ENCODE results near the gene DNAJC16. TPM values are rescaled to one million over a fixed set of nuclear protein-coding genes. Genes with fewer than 3 reads are reported as not detected.
"Not testable (repeated sequence)": the region's sequence is repeated elsewhere in the genome, so short reads cannot be mapped to it uniquely, and the experiment has no call there.

DNAJC16 gene
- total and polyA plus RNA-seq, 12 donors: 4.8 to 34.0 (median 19.9) TPM

DNA sequence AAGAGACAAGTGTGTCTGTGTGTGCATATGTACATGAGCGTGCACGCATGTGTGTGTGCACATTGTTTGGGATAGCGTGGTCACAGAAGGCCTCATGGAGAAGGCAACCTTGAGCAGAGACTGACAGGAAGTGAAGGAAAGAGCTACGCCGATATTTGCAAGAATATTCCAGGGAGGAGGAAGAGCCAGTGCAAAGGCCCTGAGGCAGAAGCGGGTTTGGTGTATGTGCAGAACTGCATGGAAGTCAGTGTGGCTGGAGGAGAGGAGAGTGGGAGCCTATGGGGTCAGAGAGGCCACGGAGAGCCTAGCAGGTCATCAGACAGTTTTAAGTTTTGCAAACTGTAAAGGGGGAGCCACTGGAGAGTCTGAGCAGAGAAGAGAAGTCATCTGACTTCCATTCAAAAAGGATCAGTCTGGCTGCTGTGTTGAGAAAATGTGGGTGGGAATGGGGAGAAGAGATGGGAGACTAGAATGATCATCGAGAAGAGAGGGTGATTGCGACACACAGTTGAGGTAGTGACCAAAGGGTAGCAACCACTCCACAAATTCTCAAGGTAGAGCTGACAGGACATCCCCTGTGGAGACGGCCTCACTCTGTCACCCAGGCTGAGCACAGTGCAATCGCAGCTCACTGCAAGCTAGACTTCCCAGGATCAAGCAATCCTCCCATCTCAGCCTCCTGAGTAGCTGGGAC lies 46.8 kb upstream of the DNAJC16 start:
- intact Hi-C loops (cut with DNase I): no loop called here

DNA sequence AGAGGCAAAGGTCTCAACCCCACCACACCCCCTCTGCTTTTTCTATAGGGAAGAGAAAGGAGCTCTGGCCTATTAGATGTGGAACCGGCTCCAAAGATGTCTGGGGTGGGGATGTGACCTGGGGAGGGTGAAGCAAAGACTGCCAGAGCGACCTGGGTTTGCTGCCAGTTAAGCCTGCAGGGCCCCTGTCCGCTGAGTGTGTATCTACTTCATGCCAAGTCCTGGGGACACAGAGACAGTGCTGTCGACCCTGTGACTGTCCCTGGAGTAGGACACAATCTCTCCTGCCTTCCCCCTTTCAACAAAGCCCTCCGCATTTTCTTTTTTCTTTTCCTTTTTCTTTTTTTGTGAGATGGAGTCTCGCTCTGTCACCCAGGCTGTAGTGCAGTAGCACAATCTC lies 44.2 kb upstream of the DNAJC16 start:
- H3K4me1 ChIP-seq (replicated peaks in 1 of 2); H3K27ac ChIP-seq; H3K27me3 ChIP-seq; DNase-seq; H3K4me3 ChIP-seq; H3K9me3 ChIP-seq (replicated peaks in 1 of 3); intact Hi-C loops (cut with DNase I); H3K36me3 ChIP-seq (replicated peaks in 1 of 2): not testable (repeated sequence)
- WGBS, 4 donors: 78 to 91% (median 85%) methylated on average over 6 of the region's 6 CpGs

More for the DNA sequence above, 46.8 kb upstream of the DNAJC16 start:
- no peaks in the 10 kb centered on the region for H3K27me3 ChIP-seq
- H3K4me1 ChIP-seq (replicated peaks in 1 of 2): peaks cover 0 to 13% of the 10 kb centered on the region in 2 donors
- no peak overlapping the region for H3K27ac ChIP-seq
- TF ChIP-seq, protein P1, sequence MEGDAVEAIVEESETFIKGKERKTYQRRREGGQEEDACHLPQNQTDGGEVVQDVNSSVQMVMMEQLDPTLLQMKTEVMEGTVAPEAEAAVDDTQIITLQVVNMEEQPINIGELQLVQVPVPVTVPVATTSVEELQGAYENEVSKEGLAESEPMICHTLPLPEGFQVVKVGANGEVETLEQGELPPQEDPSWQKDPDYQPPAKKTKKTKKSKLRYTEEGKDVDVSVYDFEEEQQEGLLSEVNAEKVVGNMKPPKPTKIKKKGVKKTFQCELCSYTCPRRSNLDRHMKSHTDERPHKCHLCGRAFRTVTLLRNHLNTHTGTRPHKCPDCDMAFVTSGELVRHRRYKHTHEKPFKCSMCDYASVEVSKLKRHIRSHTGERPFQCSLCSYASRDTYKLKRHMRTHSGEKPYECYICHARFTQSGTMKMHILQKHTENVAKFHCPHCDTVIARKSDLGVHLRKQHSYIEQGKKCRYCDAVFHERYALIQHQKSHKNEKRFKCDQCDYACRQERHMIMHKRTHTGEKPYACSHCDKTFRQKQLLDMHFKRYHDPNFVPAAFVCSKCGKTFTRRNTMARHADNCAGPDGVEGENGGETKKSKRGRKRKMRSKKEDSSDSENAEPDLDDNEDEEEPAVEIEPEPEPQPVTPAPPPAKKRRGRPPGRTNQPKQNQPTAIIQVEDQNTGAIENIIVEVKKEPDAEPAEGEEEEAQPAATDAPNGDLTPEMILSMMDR (IDR thresholded peaks at IDR 0.05): no peak
- TF ChIP-seq POLR2A (IDR thresholded peaks at IDR 0.05): no peak
- 91 to 94% (median 92%) methylated on average over 11 of the region's 11 CpGs for WGBS, 4 donors
- H3K9me3 ChIP-seq (replicated peaks in 1 of 3): no peaks in the 10 kb centered on the region
- no peaks in the 10 kb centered on the region for H3K36me3 ChIP-seq (replicated peaks in 1 of 2)
- no peak overlapping the region for H3K4me3 ChIP-seq
- no peak for DNase-seq

DNA sequence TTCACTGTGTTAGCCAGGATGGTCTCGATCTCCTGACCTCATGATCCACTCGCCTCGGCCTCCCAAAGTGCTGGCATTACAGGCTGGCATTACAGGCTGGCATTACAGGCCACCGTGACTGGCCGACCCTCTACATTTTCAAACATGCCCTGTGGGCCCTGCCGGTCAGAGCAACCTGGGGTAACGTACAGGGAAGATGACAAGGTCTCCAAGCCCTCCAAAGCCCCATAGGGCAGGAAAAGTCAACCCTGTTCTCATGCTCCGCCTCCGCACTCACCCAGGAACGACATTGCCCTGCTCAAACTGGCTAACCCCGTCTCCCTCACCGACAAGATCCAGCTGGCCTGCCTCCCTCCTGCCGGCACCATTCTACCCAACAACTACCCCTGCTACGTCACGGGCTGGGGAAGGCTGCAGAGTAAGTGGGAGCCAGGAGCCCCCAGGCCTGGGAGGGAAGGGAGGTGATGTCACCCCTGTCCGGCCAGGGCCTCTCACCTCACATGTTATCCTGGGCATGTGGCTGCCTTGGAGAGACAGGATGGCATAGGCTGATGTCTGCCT lies 43.6 kb upstream of the DNAJC16 start:
- DNase-seq; H3K4me3 ChIP-seq; intact Hi-C loops (cut with DNase I); H3K9me3 ChIP-seq (replicated peaks in 1 of 3); H3K27me3 ChIP-seq; H3K4me1 ChIP-seq (replicated peaks in 1 of 2); H3K27ac ChIP-seq; H3K36me3 ChIP-seq (replicated peaks in 1 of 2): not testable (repeated sequence)
- 85 to 93% (median 92%) methylated on average over 13 to 15 of the region's 16 CpGs for WGBS, 4 donors

DNA sequence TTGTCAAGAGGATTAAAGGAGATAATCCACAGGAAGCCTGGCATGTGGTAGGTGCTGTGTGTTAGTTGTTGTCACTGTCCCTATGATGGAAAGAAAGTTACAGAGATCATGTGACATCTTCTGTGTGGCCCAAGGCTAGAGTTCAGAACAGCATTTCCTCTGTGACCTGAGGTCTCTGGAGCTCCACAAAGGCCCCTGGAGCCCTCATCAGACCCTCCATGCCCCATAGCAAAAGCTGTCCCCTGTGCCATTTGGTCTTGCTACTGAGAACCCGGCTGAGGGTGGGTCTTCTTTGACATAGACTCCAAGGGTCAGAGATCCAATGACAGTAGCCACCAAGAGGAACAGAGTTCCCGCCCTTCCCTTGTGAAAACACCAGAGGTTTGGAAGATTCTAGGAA lies 42.7 kb upstream of the DNAJC16 start:
- 81 to 100% (median 89%) methylated on average over 1 to 2 of the region's 2 CpGs for WGBS, 4 donors
- Histone ChIP-seq H3K4me3 (no peak overlapping the region), H3K27ac (no peak overlapping the region), H3K9me3 (replicated peaks in 1 of 3) (no peaks in the 10 kb centered on the region), H3K27me3 (no peaks in the 10 kb centered on the region), H3K36me3 (replicated peaks in 1 of 2) (no peaks in the 10 kb centered on the region), H3K4me1 (replicated peaks in 1 of 2) (no peaks in the 10 kb centered on the region)
- no peak for TF ChIP-seq POLR2A (IDR thresholded peaks at IDR 0.05)
- TF ChIP-seq, protein P1 (IDR thresholded peaks at IDR 0.05): no peak
- no peak for DNase-seq
- intact Hi-C loops (cut with DNase I): no loop called here

DNA sequence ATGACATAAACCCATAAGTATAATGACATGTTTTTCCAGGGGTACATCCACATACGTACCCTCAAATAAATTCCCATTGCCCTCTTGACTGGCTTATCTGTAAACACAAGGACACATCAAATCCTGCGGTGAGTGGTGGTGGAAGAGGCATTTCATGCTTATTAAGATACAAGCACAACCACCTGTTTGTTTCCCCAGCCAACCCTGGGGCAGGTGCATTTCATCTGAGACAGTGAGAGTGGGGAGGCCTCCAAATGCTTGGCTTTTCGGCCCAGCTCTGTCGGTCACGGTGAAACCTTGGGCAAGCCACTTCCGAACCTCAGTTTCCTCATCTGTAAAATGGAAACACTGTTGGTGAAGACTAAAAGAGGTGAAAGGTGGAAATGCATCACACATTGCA lies 42.2 kb upstream of the DNAJC16 start:
- H3K36me3 ChIP-seq (replicated peaks in 1 of 2); intact Hi-C loops (cut with DNase I); H3K9me3 ChIP-seq (replicated peaks in 1 of 3); H3K4me3 ChIP-seq; H3K4me1 ChIP-seq (replicated peaks in 1 of 2); H3K27ac ChIP-seq; H3K27me3 ChIP-seq; DNase-seq: not testable (repeated sequence)
- WGBS, 4 donors: 87 to 96% (median 92%) methylated on average over 6 of the region's 6 CpGs

DNA sequence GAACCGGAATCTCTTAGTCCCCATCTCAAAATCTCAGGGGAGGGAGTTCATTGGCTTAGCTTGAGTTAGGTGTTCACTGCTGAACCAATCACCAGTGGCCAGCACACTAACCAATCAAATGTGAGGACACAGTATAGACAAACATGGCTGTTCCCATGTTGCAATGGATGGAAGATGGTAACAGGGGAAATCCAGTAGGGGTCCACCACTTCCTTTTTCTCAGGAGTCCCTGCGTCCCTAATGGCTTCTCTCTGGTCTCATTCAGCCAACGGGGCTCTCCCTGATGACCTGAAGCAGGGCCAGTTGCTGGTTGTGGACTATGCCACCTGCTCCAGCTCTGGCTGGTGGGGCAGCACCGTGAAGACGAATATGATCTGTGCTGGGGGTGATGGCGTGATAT lies 41.0 kb upstream of the DNAJC16 start:
- intact Hi-C loops (cut with DNase I): no loop called here
- H3K4me1 ChIP-seq (replicated peaks in 1 of 2): no peaks in the 10 kb centered on the region
- H3K9me3 ChIP-seq (replicated peaks in 1 of 3): no peaks in the 10 kb centered on the region
- no peak overlapping the region for H3K27ac ChIP-seq
- no peak overlapping the region for H3K4me3 ChIP-seq
- no peak for DNase-seq
- no peaks in the 10 kb centered on the region for H3K36me3 ChIP-seq (replicated peaks in 1 of 2)
- H3K27me3 ChIP-seq: no peaks in the 10 kb centered on the region
- TF ChIP-seq POLR2A (IDR thresholded peaks at IDR 0.05): no peak
- TF ChIP-seq, protein P1 (IDR thresholded peaks at IDR 0.05): no peak
- WGBS, 4 donors: 94 to 100% (median 96%) methylated on average over 5 to 6 of the region's 6 CpGs

DNA sequence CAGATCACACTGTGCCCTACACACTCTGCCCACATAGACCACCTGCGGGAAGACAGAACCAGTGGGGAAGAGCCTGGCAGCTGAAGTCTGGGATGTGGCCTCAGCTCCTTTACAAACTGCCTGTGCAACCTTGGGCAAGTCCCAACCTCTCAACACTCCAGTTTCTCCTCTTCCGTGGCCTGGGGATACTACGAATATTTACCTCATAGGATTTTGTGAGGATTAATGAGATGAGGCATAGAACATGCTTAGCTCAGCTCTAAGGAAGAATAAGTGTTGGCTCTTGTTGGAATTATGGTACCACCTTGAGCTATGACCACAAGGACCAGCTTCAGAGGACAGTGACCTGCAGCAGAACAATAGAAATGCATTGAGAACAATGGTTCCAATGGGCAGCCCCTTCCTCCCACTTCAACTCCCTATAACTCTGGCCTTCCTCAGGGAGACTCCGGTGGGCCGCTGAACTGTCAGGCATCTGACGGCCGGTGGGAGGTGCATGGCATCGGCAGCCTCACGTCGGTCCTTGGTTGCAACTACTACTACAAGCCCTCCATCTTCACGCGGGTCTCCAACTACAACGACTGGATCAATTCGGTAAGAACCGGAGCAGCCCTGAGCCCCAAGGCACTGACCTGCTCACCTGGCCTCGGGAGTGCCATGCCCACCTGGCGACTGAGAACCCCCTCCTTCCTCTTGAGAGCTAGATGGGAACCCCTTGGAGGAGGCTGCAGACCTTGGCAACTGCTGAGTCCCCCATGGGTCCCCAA lies 39.6 kb upstream of the DNAJC16 start:
- H3K4me3 ChIP-seq; DNase-seq; H3K27me3 ChIP-seq; H3K27ac ChIP-seq; H3K4me1 ChIP-seq (replicated peaks in 1 of 2); H3K9me3 ChIP-seq (replicated peaks in 1 of 3); intact Hi-C loops (cut with DNase I); H3K36me3 ChIP-seq (replicated peaks in 1 of 2): not testable (repeated sequence)
- WGBS, 4 donors: 95 to 99% (median 97%) methylated on average over 15 to 17 of the region's 17 CpGs
